Measurements from ENCODE around the gene TBX3.

DNA sequence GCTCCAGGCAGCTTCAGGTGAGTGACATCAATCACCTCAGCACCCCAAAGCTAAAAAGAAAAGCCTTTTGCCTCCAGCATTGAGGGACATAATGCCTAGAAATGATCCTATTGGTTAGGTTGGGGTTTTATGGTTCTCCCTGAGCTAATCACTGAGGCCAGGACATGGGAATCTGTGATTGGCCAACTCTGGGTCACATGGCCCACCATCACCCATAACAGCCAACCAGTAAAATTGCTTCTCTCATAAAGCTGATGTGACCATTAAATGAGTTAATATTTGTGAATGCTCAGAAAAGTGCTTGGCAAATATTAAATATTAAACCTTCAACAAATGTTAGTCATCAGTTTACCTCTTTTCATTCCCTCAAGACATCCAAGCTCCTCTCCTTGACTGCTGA is 60.2 kb downstream of the TBX3 start:
- TF ChIP-seq CEBPB (IDR thresholded peaks at IDR 0.05) (no peak), TAF1 (IDR thresholded peaks at IDR 0.05; ENCODE audit: low read depth) (no peak), EP300 (IDR thresholded peaks at IDR 0.05; ENCODE audit: borderline replicate concordance) (no peak), ZBTB7A (IDR thresholded peaks at IDR 0.05; ENCODE audit: low read depth) (no peak)
- TF ChIP-seq, protein P1, sequence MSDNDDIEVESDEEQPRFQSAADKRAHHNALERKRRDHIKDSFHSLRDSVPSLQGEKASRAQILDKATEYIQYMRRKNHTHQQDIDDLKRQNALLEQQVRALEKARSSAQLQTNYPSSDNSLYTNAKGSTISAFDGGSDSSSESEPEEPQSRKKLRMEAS (IDR thresholded peaks at IDR 0.05): no peak
- TF ChIP-seq, protein P2, sequence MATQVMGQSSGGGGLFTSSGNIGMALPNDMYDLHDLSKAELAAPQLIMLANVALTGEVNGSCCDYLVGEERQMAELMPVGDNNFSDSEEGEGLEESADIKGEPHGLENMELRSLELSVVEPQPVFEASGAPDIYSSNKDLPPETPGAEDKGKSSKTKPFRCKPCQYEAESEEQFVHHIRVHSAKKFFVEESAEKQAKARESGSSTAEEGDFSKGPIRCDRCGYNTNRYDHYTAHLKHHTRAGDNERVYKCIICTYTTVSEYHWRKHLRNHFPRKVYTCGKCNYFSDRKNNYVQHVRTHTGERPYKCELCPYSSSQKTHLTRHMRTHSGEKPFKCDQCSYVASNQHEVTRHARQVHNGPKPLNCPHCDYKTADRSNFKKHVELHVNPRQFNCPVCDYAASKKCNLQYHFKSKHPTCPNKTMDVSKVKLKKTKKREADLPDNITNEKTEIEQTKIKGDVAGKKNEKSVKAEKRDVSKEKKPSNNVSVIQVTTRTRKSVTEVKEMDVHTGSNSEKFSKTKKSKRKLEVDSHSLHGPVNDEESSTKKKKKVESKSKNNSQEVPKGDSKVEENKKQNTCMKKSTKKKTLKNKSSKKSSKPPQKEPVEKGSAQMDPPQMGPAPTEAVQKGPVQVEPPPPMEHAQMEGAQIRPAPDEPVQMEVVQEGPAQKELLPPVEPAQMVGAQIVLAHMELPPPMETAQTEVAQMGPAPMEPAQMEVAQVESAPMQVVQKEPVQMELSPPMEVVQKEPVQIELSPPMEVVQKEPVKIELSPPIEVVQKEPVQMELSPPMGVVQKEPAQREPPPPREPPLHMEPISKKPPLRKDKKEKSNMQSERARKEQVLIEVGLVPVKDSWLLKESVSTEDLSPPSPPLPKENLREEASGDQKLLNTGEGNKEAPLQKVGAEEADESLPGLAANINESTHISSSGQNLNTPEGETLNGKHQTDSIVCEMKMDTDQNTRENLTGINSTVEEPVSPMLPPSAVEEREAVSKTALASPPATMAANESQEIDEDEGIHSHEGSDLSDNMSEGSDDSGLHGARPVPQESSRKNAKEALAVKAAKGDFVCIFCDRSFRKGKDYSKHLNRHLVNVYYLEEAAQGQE (IDR thresholded peaks at IDR 0.05; ENCODE audit: low read depth): no peak
- TF ChIP-seq, protein P3, sequence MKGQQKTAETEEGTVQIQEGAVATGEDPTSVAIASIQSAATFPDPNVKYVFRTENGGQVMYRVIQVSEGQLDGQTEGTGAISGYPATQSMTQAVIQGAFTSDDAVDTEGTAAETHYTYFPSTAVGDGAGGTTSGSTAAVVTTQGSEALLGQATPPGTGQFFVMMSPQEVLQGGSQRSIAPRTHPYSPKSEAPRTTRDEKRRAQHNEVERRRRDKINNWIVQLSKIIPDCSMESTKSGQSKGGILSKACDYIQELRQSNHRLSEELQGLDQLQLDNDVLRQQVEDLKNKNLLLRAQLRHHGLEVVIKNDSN (IDR thresholded peaks at IDR 0.05): no peak
